ENCODE measurements around the gene DPH5. TPM values are rescaled to one million over a fixed set of nuclear protein-coding genes. Genes with fewer than 3 reads are reported as not detected.
"Not testable (repeated sequence)": the region's sequence is repeated elsewhere in the genome, so short reads cannot be mapped to it uniquely, and the experiment has no call there.

The DPH5 gene
- polyA plus RNA-seq, 1 donor: 62.0 TPM

GRCh38 chr1:100995198-100995988 is 30.2 kb downstream of the DPH5 start:
- DNase-seq: peak; percentile 15

- DNase-seq: no peak
Observed at GRCh38 chr1:100989306-100990077, 36.1 kb downstream of the DPH5 start.

GRCh38 chr1:100988121-100988520 is 37.5 kb downstream of the DPH5 start:
- DNase-seq: no peak

- DNase-seq: no peak
Observed at GRCh38 chr1:100982793-100983192, 42.8 kb downstream of the DPH5 start.

GRCh38 chr1:100979631-100980030 is 46.0 kb downstream of the DPH5 start:
- DNase-seq: no peak

- no peak for DNase-seq
Observed at GRCh38 chr1:100976936-100977335, 48.6 kb downstream of the DPH5 start.

GRCh38 chr1:100972185-100972584 is 53.4 kb downstream of the DPH5 start:
- no peak for DNase-seq

GRCh38 chr1:100971021-100971420 is 54.6 kb downstream of the DPH5 start:
- DNase-seq: no peak

- no peak for DNase-seq
Observed at GRCh38 chr1:100969327-100969726, 56.3 kb downstream of the DPH5 start.

- DNase-seq: no peak
Observed at GRCh38 chr1:100968621-100969020, 57.0 kb downstream of the DPH5 start.

GRCh38 chr1:100960098-100960497 is 65.5 kb downstream of the DPH5 start:
- DNase-seq: no peak

- DNase-seq: no peak
Observed at GRCh38 chr1:100959502-100960060, 66.0 kb downstream of the DPH5 start.

GRCh38 chr1:100955322-100955721 is 70.3 kb downstream of the DPH5 start:
- no peak for DNase-seq

- no peak for DNase-seq
Observed at GRCh38 chr1:100953960-100954730, 71.4 kb downstream of the DPH5 start.

GRCh38 chr1:100952970-100953369 is 72.6 kb downstream of the DPH5 start:
- DNase-seq: not testable (repeated sequence)

- no peak for DNase-seq
Observed at GRCh38 chr1:100952104-100952745, 73.4 kb downstream of the DPH5 start.

- peak; percentile 61 for DNase-seq
Observed at GRCh38 chr1:100950781-100951180, 74.8 kb downstream of the DPH5 start.

- no peak for DNase-seq
Observed at GRCh38 chr1:100950337-100950736, 75.2 kb downstream of the DPH5 start.

GRCh38 chr1:100949515-100950158 is 75.9 kb downstream of the DPH5 start:
- peak; percentile 17 for DNase-seq

- not testable (repeated sequence) for DNase-seq
Observed at GRCh38 chr1:100948721-100949405, 76.7 kb downstream of the DPH5 start.

- not testable (repeated sequence) for DNase-seq
Observed at GRCh38 chr1:100947816-100948215, 77.8 kb downstream of the DPH5 start.

Measured in left kidney (tissue), 2 donors.